ENCODE results near the gene AMOTL2.

Gene AMOTL2

DNA sequence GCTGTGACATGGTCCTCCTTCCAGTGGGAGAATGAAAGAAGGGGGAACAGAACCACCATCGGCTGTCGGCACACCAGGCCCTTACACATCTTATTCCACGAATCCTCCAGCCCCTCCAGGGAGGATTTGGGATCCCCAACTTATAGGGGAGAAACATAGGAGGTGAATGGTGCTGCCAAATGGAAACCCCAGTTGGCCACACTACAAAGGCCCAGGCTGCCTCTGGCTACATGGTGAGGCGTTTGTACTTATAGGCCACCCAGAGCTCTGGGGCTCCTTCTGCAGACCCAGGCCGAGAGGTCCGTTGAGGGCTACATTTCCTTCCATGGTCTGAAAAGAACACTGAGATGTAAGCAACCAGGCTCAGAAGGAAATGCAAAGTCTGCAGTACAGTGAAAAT lies 12.0 kb downstream of the AMOTL2 start:
- H4K20me1 ChIP-seq (ENCODE audit: insufficient read depth, low read length), result no peaks in the 10 kb centered on the region
- no peaks in the 10 kb centered on the region for H3F3A ChIP-seq (ENCODE audit: insufficient read depth, low read length)
- H3K27ac ChIP-seq (ENCODE audit: low read depth, low read length, poor library complexity, severe bottlenecking), result no peak overlapping the region
- no peak overlapping the region for H3K4me2 ChIP-seq (ENCODE audit: low read length)
- no peak overlapping the region for H2AFZ ChIP-seq (ENCODE audit: low read length)
- H3K27me3 ChIP-seq (ENCODE audit: insufficient read depth, low read length), result 0 out of 2 replicates have a peak, but pooled peaks cover 6% of the 10 kb centered on the region
- H3K9me2 ChIP-seq (ENCODE audit: low read depth, low read length), result no peaks in the 10 kb centered on the region
- H3K36me3 ChIP-seq (ENCODE audit: insufficient read depth, low read length), result no peaks in the 10 kb centered on the region
- H3K79me2 ChIP-seq (ENCODE audit: insufficient read depth, low read length), result no peaks in the 10 kb centered on the region
- TF ChIP-seq EZH2 (IDR thresholded peaks at IDR 0.05; ENCODE audit: borderline replicate concordance, low read length), result no peak
- TF ChIP-seq, protein P1, sequence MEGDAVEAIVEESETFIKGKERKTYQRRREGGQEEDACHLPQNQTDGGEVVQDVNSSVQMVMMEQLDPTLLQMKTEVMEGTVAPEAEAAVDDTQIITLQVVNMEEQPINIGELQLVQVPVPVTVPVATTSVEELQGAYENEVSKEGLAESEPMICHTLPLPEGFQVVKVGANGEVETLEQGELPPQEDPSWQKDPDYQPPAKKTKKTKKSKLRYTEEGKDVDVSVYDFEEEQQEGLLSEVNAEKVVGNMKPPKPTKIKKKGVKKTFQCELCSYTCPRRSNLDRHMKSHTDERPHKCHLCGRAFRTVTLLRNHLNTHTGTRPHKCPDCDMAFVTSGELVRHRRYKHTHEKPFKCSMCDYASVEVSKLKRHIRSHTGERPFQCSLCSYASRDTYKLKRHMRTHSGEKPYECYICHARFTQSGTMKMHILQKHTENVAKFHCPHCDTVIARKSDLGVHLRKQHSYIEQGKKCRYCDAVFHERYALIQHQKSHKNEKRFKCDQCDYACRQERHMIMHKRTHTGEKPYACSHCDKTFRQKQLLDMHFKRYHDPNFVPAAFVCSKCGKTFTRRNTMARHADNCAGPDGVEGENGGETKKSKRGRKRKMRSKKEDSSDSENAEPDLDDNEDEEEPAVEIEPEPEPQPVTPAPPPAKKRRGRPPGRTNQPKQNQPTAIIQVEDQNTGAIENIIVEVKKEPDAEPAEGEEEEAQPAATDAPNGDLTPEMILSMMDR (IDR thresholded peaks at IDR 0.05; ENCODE audit: low read length), result no peak
- H3K9me3 ChIP-seq (ENCODE audit: low read length), result no peaks in the 10 kb centered on the region
- no peaks in the 10 kb centered on the region for H3K4me1 ChIP-seq (ENCODE audit: insufficient read depth, low read length, severe bottlenecking)
- H3K9ac ChIP-seq (ENCODE audit: low read length), result no peak overlapping the region
- H3K4me3 ChIP-seq (ENCODE audit: low read depth, low read length, poor library complexity, severe bottlenecking), result no peak overlapping the region

DNA sequence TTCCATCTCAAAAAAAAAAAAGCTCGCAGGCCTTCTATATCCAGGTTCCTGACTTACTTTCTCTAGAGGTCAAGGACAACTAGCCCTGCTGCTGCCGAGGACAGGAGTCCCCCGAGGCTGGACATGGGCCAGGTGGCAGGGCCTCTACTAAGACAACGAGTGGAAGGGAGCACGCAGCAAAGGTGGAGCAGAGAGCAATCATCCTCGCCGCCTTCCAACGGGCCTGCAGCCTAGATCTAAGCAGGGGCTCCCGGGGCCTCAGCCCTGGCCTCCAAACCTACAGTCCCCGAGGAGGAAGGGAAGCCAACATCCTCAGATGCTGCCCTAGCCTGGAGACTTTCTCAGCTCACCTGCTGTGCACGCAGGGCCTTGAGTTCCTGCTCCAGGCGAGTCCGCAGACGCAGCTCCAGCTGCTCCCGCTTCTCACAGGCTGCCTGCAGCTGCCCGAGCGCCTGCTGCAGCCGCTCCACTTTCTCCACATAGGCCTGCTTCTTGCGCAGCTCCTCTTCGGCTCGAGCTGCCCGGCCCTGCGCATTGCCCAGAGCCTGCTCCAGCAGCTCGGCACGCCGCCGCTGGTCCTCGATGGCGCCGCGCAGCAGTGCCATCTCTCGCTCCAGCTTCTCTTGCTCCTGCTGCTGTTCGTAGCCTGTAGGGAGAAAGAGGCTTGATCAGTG lies 12.9 kb downstream of the AMOTL2 start:
- no peaks in the 10 kb centered on the region for H3K9me2 ChIP-seq (ENCODE audit: low read depth, low read length)
- TF ChIP-seq, protein P1 (IDR thresholded peaks at IDR 0.05; ENCODE audit: low read length), result no peak
- TF ChIP-seq EZH2 (IDR thresholded peaks at IDR 0.05; ENCODE audit: borderline replicate concordance, low read length), result no peak
- no peak overlapping the region for H2AFZ ChIP-seq (ENCODE audit: low read length)
- no peak overlapping the region for H3K4me2 ChIP-seq (ENCODE audit: low read length)
- no peak overlapping the region for H3K4me3 ChIP-seq (ENCODE audit: low read depth, low read length, poor library complexity, severe bottlenecking)
- H3K4me1 ChIP-seq (ENCODE audit: insufficient read depth, low read length, severe bottlenecking), result no peaks in the 10 kb centered on the region
- H3K27ac ChIP-seq (ENCODE audit: low read depth, low read length, poor library complexity, severe bottlenecking), result no peak overlapping the region
- no peaks in the 10 kb centered on the region for H3K79me2 ChIP-seq (ENCODE audit: insufficient read depth, low read length)
- H3K36me3 ChIP-seq (ENCODE audit: insufficient read depth, low read length), result no peaks in the 10 kb centered on the region
- H3K9ac ChIP-seq (ENCODE audit: low read length), result no peak overlapping the region
- no peaks in the 10 kb centered on the region for H3K9me3 ChIP-seq (ENCODE audit: low read length)
- no peaks in the 10 kb centered on the region for H4K20me1 ChIP-seq (ENCODE audit: insufficient read depth, low read length)
- no peaks in the 10 kb centered on the region for H3F3A ChIP-seq (ENCODE audit: insufficient read depth, low read length)
- H3K27me3 ChIP-seq (ENCODE audit: insufficient read depth, low read length), result 0 out of 2 replicates have a peak, but pooled peaks cover 6% of the 10 kb centered on the region

DNA sequence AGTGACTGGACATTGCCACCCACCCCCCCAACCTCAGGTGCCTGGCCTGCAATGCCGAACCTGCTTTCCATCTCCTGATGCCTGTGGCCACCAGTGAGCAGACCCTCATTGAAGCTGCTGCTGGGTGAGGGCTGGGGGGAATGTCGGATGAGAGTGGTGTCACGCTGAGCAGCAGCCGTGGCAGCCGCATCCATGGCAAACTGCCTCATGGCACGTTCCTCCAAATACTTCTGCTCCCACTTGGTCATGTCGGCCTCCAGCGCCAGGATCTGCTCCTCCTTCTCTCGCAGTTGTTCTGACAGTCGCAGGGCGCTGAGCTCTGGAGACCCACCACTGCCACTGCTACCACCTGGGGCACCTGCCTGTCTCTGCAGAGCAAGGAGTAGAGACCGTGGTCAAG lies 14.2 kb downstream of the AMOTL2 start:
- H3K9ac ChIP-seq (ENCODE audit: low read length), result no peak overlapping the region
- no peaks in the 10 kb centered on the region for H3K79me2 ChIP-seq (ENCODE audit: insufficient read depth, low read length)
- H3F3A ChIP-seq (ENCODE audit: insufficient read depth, low read length), result no peaks in the 10 kb centered on the region
- no peaks in the 10 kb centered on the region for H3K9me3 ChIP-seq (ENCODE audit: low read length)
- peaks cover 6% of the 10 kb centered on the region; the same call in 1 of the 2 replicates for H3K27me3 ChIP-seq (ENCODE audit: insufficient read depth, low read length)
- H3K27ac ChIP-seq (ENCODE audit: low read depth, low read length, poor library complexity, severe bottlenecking), result no peak overlapping the region
- no peak overlapping the region for H2AFZ ChIP-seq (ENCODE audit: low read length)
- TF ChIP-seq, protein P1 (IDR thresholded peaks at IDR 0.05; ENCODE audit: low read length), result no peak
- H3K9me2 ChIP-seq (ENCODE audit: low read depth, low read length), result no peaks in the 10 kb centered on the region
- H3K4me1 ChIP-seq (ENCODE audit: insufficient read depth, low read length, severe bottlenecking), result no peaks in the 10 kb centered on the region
- H4K20me1 ChIP-seq (ENCODE audit: insufficient read depth, low read length), result no peaks in the 10 kb centered on the region
- no peak overlapping the region for H3K4me3 ChIP-seq (ENCODE audit: low read depth, low read length, poor library complexity, severe bottlenecking)
- no peaks in the 10 kb centered on the region for H3K36me3 ChIP-seq (ENCODE audit: insufficient read depth, low read length)
- H3K4me2 ChIP-seq (ENCODE audit: low read length), result no peak overlapping the region
